Upper lobe of right lung (tissue), 1 donor: ENCODE results near the gene MYO7A. TPM values are rescaled to one million over a fixed set of nuclear protein-coding genes. Genes with fewer than 3 reads are reported as not detected.

Source experiments
- ATAC-seq: fragments of 200-7000 bp; cut with Tn5 transposase; one replicate; pipeline ENCODE4 v1.9.1; 2020; ENCODE audit warnings: mild to moderate bottlenecking, moderate library complexity
- DNase-seq: peaks from one replicate; pipeline ENCODE4 v3.0.0-alpha.2; 2020
- H3K27ac ChIP-seq: fragments of 200-600 bp; one replicate; pipeline ENCODE4 v1.8.0; 2022
- H3K27me3 ChIP-seq: fragments of 200-600 bp; one replicate; pipeline ENCODE4 v1.8.0; 2022; ENCODE audit warnings: mild to moderate bottlenecking
- H3K36me3 ChIP-seq: fragments of 200-600 bp; one replicate; pipeline ENCODE4 v1.8.0; 2022
- H3K4me1 ChIP-seq: fragments of 200-600 bp; one replicate; pipeline ENCODE4 v1.8.0; 2022
- H3K4me3 ChIP-seq: fragments of 200-600 bp; one replicate; pipeline ENCODE4 v1.8.0; 2022; ENCODE audit warnings: mild to moderate bottlenecking
- H3K9me3 ChIP-seq: fragments of 200-600 bp; one replicate; pipeline ENCODE4 v1.8.0; 2022
- CTCF ChIP-seq: fragments of 200-600 bp; IDR thresholded peaks from one replicate; pipeline ENCODE4 v1.8.0; 2022; ENCODE audit warnings: antibody characterized with exemption
- intact Hi-C: fragments of 100-400 bp; cut with DNase I; formaldehyde crosslinking; loops from one replicate; pipeline ENCODE4 v1.11.0; 2022
- total RNA-seq: library from RNA; stranded (reverse); fragmentation: NEBNext Ultra II Directional; extraction: Animal tissue kit (Norgen Biotek cat#: 25700); gene quantifications from one replicate; pipeline ENCODE4 v1.2.1, GENCODE V29; 2021
- donor health status: DM: no; HTN: yes; CAD: no; lungs with severe emphysema.

The MYO7A gene
- total RNA-seq, 1 donor from 2014 or later: 3.6 TPM

- no peak for TF ChIP-seq CTCF
- Histone ChIP-seq H3K27me3 (no peaks in the 10 kb centered on the region), H3K36me3 (no peaks in the 10 kb centered on the region), H3K9me3 (no peaks in the 10 kb centered on the region), H3K27ac (peak overlapping the region; percentile 71), H3K4me1 (peaks cover 16% of the 10 kb centered on the region), H3K4me3 (no peak overlapping the region)
- ATAC-seq: peak; percentile 60
- peak; percentile 66 for DNase-seq
- intact Hi-C loops: no loop called here
These were observed 45.0 kb upstream of the MYO7A start for GRCh38 chr11:77082838-77083565.

- no peak overlapping the region for H3K27ac ChIP-seq
- ATAC-seq: no peak
- DNase-seq: peak; percentile 50
These were observed 44.3 kb upstream of the MYO7A start for GRCh38 chr11:77083566-77084245.

GRCh38 chr11:77084581-77085191 lies 43.4 kb upstream of the MYO7A start:
- H3K4me3 ChIP-seq: no peak overlapping the region
- no peak overlapping the region for H3K27ac ChIP-seq
- DNase-seq (peak; percentile 40), ATAC-seq (no peak)
- peaks cover 16% of the 10 kb centered on the region for H3K4me1 ChIP-seq
- no peaks in the 10 kb centered on the region for H3K36me3 ChIP-seq
- TF ChIP-seq CTCF: no peak
- no peaks in the 10 kb centered on the region for H3K27me3 ChIP-seq
- no peaks in the 10 kb centered on the region for H3K9me3 ChIP-seq
- intact Hi-C loops: no loop called here

More at GRCh38 chr11:77083566-77084245, 44.3 kb upstream of the MYO7A start:
- no peak overlapping the region for H3K4me3 ChIP-seq
- TF ChIP-seq CTCF: no peak
- no peaks in the 10 kb centered on the region for H3K27me3 ChIP-seq
- no peaks in the 10 kb centered on the region for H3K9me3 ChIP-seq
- peaks cover 16% of the 10 kb centered on the region for H3K4me1 ChIP-seq
- no peaks in the 10 kb centered on the region for H3K36me3 ChIP-seq
- intact Hi-C loops: no loop called here

- intact Hi-C loops: no loop called here
- Histone ChIP-seq H3K9me3 (no peaks in the 10 kb centered on the region), H3K4me1 (peaks cover 16% of the 10 kb centered on the region), H3K4me3 (no peak overlapping the region), H3K36me3 (no peaks in the 10 kb centered on the region), H3K27ac (no peak overlapping the region), H3K27me3 (no peaks in the 10 kb centered on the region)
- no peak for TF ChIP-seq CTCF
- DNase-seq (peak; percentile 52), ATAC-seq (no peak)
These were observed 42.4 kb upstream of the MYO7A start for GRCh38 chr11:77085652-77086051.

GRCh38 chr11:77086521-77087472 lies 41.2 kb upstream of the MYO7A start:
- TF ChIP-seq CTCF: no peak
- Histone ChIP-seq H3K9me3 (no peaks in the 10 kb centered on the region), H3K36me3 (no peaks in the 10 kb centered on the region), H3K4me3 (no peak overlapping the region), H3K4me1 (peaks cover 16% of the 10 kb centered on the region), H3K27ac (no peak overlapping the region), H3K27me3 (no peaks in the 10 kb centered on the region)
- intact Hi-C loops: no loop called here
- DNase-seq (peak; percentile 55), ATAC-seq (no peak)
